Natural killer cell (primary cell): ENCODE results near the gene TAS2R60. TPM values are rescaled to one million over a fixed set of nuclear protein-coding genes. Genes with fewer than 3 reads are reported as not detected.
"Not testable (repeated sequence)": the region's sequence is repeated elsewhere in the genome, so short reads cannot be mapped to it uniquely, and the experiment has no call there.

Source experiments
- ATAC-seq, 3 donors: fragments of 150-1000 bp in 2 of 3; fragments of 200-7000 bp in 1 of 3; cut with Tn5 transposase; 1 replicate in 1 of 3; 2 replicates in 2 of 3; pipeline ENCODE4 v1.10.0; 2021; ENCODE audit warnings: mild to moderate bottlenecking in 2 of 3, moderate library complexity in 2 of 3
- DNase-seq, 2 donors: peaks; one replicate each; pipeline versions ENCODE4 v3.0.0 to v3.0.0-alpha.2; 2013 to 2021; ENCODE audit warnings: mixed read lengths in 1 of 2
- H3K27ac ChIP-seq: one replicate; pipeline ENCODE4 v1.5.1; 2013; ENCODE audit warnings: mild to moderate bottlenecking, low read length
- H3K27me3 ChIP-seq: one replicate; pipeline ENCODE4 v1.6.1; 2013; ENCODE audit warnings: low read length; ENCODE audit not compliant: control insufficient read depth, insufficient read depth
- H3K36me3 ChIP-seq: one replicate; pipeline ENCODE4 v1.6.1; 2013; ENCODE audit warnings: low read length; ENCODE audit not compliant: control insufficient read depth, insufficient read depth
- H3K4me1 ChIP-seq: one replicate; pipeline ENCODE4 v1.6.1; 2013; ENCODE audit warnings: low read length; ENCODE audit not compliant: control insufficient read depth, insufficient read depth
- H3K4me3 ChIP-seq: one replicate; pipeline ENCODE4 v1.5.1; 2013; ENCODE audit warnings: low read length
- H3K9me3 ChIP-seq: one replicate; pipeline ENCODE4 v1.6.1; 2013; ENCODE audit warnings: low read length; ENCODE audit not compliant: control insufficient read depth, insufficient read depth
- H3K27ac Mint-ChIP-seq, 2 donors: one replicate each; pipeline ENCODE4 v1.8.0; 2022; ENCODE audit warnings: mild to moderate bottlenecking in 2 of 2, mixed read lengths in 2 of 2, moderate library complexity in 1 of 2
- H3K27me3 Mint-ChIP-seq, 2 donors: one replicate each; pipeline ENCODE4 v1.8.0; 2022; ENCODE audit warnings: low read depth in 2 of 2, mixed read lengths in 2 of 2
- H3K36me3 Mint-ChIP-seq: one replicate; pipeline ENCODE4 v1.8.0; 2022; ENCODE audit warnings: mixed read lengths
- H3K4me1 Mint-ChIP-seq, 2 donors: one replicate each; pipeline ENCODE4 v1.8.0; 2022; ENCODE audit warnings: mixed read lengths in 2 of 2
- H3K4me3 Mint-ChIP-seq: one replicate; pipeline ENCODE4 v1.8.0; 2022; ENCODE audit warnings: mild to moderate bottlenecking, moderate library complexity, mixed read lengths
- H3K9me3 Mint-ChIP-seq, 2 donors: one replicate each; pipeline ENCODE4 v1.8.0; 2022; ENCODE audit warnings: mixed read lengths in 2 of 2
- CTCF ChIP-seq: fragments of 200-600 bp; IDR thresholded peaks from one replicate; pipeline ENCODE4 v1.8.0; 2022; ENCODE audit warnings: antibody characterized with exemption
- WGBS: methylation state at CpG from one replicate; pipeline ENCODE4 v1.1.7; 2013; ENCODE audit warnings: missing lambda C conversion rate; ENCODE audit not compliant: insufficient coverage; 5-methylcytosine and 5-hydroxymethylcytosine counted together
- intact Hi-C: fragments of 100-400 bp; cut with micrococcal nuclease; formaldehyde crosslinking; loops from one replicate; pipeline ENCODE4 v1.14.2; 2022
- total RNA-seq, 4 donors: library from RNA; stranded (reverse); fragments of 120-200 nt in 1 of 4; gene quantifications; one replicate each; pipeline versions ENCODE4 v1.2.3 to v1.2.4, GENCODE V29; 2013 to 2022

The TAS2R60 gene
- total RNA-seq, 3 donors from 2014 or later (not counting 1 experiment from before 2014, with no cell fraction given) = 0.40 TPM; not detected in 2

DNA sequence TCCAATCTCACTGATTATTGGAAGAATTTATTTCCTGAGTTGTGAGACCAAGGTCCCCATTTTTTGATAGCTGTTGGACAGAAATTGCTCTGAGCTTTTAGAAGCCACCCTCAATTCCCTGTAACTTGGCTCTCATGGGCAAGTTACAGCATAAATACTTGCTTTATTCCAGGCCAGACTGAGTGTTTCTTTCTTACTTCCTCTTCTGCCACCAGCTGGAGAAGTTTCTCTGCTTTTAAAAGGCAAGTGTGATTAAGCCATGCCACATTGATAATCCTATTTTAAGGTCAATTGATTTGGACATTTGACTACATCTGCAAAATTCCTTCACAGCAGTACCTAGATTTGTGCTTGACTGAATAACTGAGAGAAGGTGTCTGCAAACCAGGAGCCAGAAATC, 20.3 kb downstream of the TAS2R60 start:
- H3K4me3 ChIP-seq = no peak overlapping the region
- H3K27ac Mint-ChIP-seq = no peak overlapping the region
- intact Hi-C loops = no loop called here
- H3K36me3 Mint-ChIP-seq = no peaks in the 10 kb centered on the region
- H3K27me3 ChIP-seq = no peaks in the 10 kb centered on the region
- H3K9me3 Mint-ChIP-seq = no peaks in the 10 kb centered on the region
- H3K27me3 Mint-ChIP-seq = peaks cover 17 to 21% of the 10 kb centered on the region in 2 donors
- no peak for ATAC-seq
- no peaks in the 10 kb centered on the region for H3K36me3 ChIP-seq
- H3K9me3 ChIP-seq = no peaks in the 10 kb centered on the region
- H3K4me1 ChIP-seq = no peaks in the 10 kb centered on the region
- no peaks in the 10 kb centered on the region for H3K4me1 Mint-ChIP-seq
- DNase-seq = no peak
- H3K27ac ChIP-seq = no peak overlapping the region
- no peak overlapping the region for H3K4me3 Mint-ChIP-seq
- TF ChIP-seq CTCF = no peak

DNA sequence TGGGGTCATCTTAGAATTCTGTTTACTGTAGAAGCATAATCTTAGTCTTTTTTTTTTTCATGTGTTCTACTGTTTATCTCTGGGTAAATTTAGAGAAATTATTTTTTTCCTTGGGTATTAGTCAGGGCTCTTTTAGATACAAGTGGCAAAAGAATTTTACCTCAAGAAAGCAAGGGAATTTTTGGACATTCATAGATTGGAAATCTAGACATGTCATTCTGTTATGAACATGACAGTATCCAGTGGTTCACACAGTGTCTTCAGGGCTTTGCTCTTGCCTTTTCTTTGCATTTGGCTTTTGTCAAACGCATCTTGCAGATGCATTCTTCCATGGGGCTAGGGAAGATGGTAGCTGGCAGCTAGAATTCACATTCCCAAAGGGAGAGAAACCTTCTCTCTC, 20.7 kb downstream of the TAS2R60 start:
- Histone ChIP-seq H3K9me3 (no peaks in the 10 kb centered on the region), H3K4me3 (no peak overlapping the region), H3K4me1 (no peaks in the 10 kb centered on the region), H3K36me3 (no peaks in the 10 kb centered on the region), H3K27me3 (no peaks in the 10 kb centered on the region), H3K27ac (no peak overlapping the region)
- Mint-ChIP-seq H3K27ac (no peak overlapping the region), H3K4me1 (no peaks in the 10 kb centered on the region), H3K36me3 (no peaks in the 10 kb centered on the region), H3K9me3 (no peaks in the 10 kb centered on the region), H3K4me3 (no peak overlapping the region), H3K27me3 (peaks cover 17 to 21% of the 10 kb centered on the region in 2 donors)
- whole genome bisulfite sequencing = 63% methylated on average over 1 of the region's 1 CpG
- intact Hi-C loops = no loop called here
- ATAC-seq = no peak
- DNase-seq = no peak
- no peak for TF ChIP-seq CTCF

- no peaks in the 10 kb centered on the region for H3K36me3 ChIP-seq
- Mint-ChIP-seq H3K9me3 (no peaks in the 10 kb centered on the region), H3K4me1 (no peaks in the 10 kb centered on the region), H3K27ac (no peak overlapping the region), H3K36me3 (no peaks in the 10 kb centered on the region), H3K4me3 (no peak overlapping the region), H3K27me3 (peaks cover 31 to 33% of the 10 kb centered on the region in 2 donors)
- ATAC-seq (no peak), DNase-seq (no peak)
- no peak for TF ChIP-seq CTCF
- no peaks in the 10 kb centered on the region for H3K9me3 ChIP-seq
- intact Hi-C loops = no loop called here
- WGBS = 93% methylated on average over 1 of the region's 1 CpG
- no peaks in the 10 kb centered on the region for H3K4me1 ChIP-seq
- H3K27ac ChIP-seq = no peak overlapping the region
- H3K4me3 ChIP-seq = no peak overlapping the region
- H3K27me3 ChIP-seq = no peaks in the 10 kb centered on the region
Observed at GRCh38 chr7:143467724-143468123, 24.5 kb downstream of the TAS2R60 start.

DNA sequence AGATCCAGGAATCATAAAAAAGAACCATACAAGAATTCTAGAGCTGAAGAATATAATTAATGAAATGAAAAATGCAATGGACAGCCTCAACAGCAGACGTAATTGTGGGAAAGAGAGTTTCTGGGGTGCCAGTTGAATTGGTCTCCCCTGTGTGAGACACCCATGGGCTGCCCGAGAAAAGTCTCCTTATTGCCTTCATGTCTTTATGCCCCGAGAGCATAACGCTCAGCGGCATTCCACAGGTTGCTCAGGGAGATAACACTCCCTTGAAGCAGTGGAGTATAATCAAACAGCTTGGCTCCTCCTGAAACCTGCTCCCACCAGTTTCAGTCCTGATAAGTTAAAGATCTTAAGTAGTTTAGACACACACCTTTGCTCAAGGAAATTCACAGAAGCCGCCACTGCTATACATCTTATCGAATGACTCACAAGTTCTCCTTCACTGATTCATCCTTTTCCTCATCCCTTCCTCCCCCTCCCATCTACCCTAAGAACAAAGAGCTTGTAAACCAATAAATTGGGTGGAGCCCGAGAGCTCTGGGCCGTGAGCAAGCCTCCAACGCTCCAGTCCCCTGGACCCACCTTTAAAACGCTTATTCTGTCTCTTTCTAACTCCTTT, 28.9 kb downstream of the TAS2R60 start:
- H3K9me3 Mint-ChIP-seq, H3K4me3 Mint-ChIP-seq, ATAC-seq, H3K36me3 Mint-ChIP-seq, DNase-seq, H3K4me1 Mint-ChIP-seq, H3K9me3 ChIP-seq, H3K27ac ChIP-seq, H3K36me3 ChIP-seq, H3K27me3 ChIP-seq, H3K27ac Mint-ChIP-seq, H3K4me1 ChIP-seq, H3K4me3 ChIP-seq, intact Hi-C loops: not testable (repeated sequence)
- WGBS = 92% methylated on average over 11 of the region's 11 CpGs
- peaks cover 21 to 37% of the 10 kb centered on the region in 2 donors for H3K27me3 Mint-ChIP-seq
